SK-N-MC (cell line): ENCODE results near the gene C10orf95.
"Not testable (repeated sequence)": the region's sequence is repeated elsewhere in the genome, so short reads cannot be mapped to it uniquely, and the experiment has no call there.

ENCODE experiments used
- DNase-seq: peaks from one replicate; pipeline ENCODE4 v3.0.0-alpha.2; 2011; ENCODE audit warnings: low read depth, low spot score
- H3K27ac ChIP-seq: fragments of 200-600 bp; sonication (generic); 2 replicates; pipeline ENCODE4 v1.5.1; 2016; ENCODE audit warnings: mixed run types
- H3K36me3 ChIP-seq: fragments of 200-600 bp; sonication (generic); 2 replicates; pipeline ENCODE4 v1.6.1; 2017; ENCODE audit warnings: antibody characterized with exemption, low read length, mixed read lengths; ENCODE audit not compliant: insufficient read depth
- H3K4me3 ChIP-seq: fragments of 200-600 bp; sonication (generic); 2 replicates; pipeline ENCODE4 v1.5.1; 2016
- H3K9ac ChIP-seq: fragments of 200-600 bp; sonication (generic); 2 replicates; pipeline ENCODE4 v1.8.0; 2017; ENCODE audit warnings: mixed run types, mixed read lengths; ENCODE audit not compliant: insufficient read length
- H3K9me3 ChIP-seq: fragments of 200-600 bp; sonication (generic); 2 replicates; pipeline ENCODE4 v1.6.1; 2017; ENCODE audit warnings: low read depth, mild to moderate bottlenecking, antibody characterized with exemption, low read length, moderate library complexity, mixed read lengths
- EZH2 ChIP-seq: fragments of 200-600 bp; sonication (generic); IDR thresholded peaks from one replicate; pipeline ENCODE4 v1.6.1; 2017; ENCODE audit warnings: antibody characterized with exemption
- FOXP2 ChIP-seq: optimal IDR thresholded peaks from 2 replicates; pipeline ENCODE3; 2011; ENCODE audit warnings: mild to moderate bottlenecking, moderate library complexity; ENCODE audit not compliant: insufficient read depth; ENCODE audit errors: extremely low read length, control extremely low read depth
- POLR2AphosphoS5 ChIP-seq: IDR thresholded peaks from 2 replicates; pipeline ENCODE4 v1.6.1; 2012; ENCODE audit warnings: mild to moderate bottlenecking, low read depth, low read length, borderline replicate concordance

Gene C10orf95

DNA sequence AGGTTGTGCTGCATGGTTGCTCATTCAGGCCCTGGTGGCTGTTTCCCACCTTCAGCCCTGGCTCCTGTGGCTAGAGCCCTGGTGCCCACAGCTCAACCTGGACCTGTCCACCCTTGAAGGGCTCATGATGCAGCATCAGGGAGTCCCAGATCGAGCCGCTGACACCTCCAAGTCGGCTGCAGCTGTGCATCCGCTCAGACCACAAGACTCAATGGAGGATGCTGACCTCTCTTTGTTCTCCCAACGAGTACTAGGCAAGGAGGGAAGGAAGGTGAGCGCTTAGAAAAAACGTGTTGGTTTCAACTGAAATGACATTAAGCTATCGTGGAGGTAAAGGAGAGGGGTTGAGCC lies 9.5 kb upstream of the C10orf95 start:
- DNase-seq: no peak
- no peak overlapping the region for H3K27ac ChIP-seq
- no peaks in the 10 kb centered on the region for H3K9me3 ChIP-seq
- peak overlapping the region; percentile 80 for H3K4me3 ChIP-seq
- no peak for TF ChIP-seq FOXP2
- TF ChIP-seq EZH2: no peak
- H3K9ac ChIP-seq: no peak overlapping the region
- H3K36me3 ChIP-seq: no peaks in the 10 kb centered on the region

DNA sequence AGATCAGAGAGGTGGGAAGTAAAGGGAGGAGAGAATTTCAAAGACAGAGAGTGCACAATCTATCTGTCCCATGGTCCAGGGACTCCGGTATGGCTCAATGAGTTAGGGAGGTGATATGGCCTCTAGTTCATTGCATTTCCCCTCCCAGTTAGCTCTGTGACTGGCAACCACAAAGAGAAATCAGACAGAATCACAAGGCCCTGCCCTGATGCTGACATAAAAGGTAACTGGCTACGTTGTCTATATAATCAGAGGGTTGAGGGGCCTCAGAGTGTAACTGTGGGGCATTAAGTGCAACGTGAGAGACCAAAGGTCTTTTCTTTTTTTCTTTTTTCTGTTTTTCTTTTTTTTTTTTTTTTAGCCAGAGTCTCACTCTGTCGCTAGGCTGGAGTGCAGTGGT lies 7.3 kb upstream of the C10orf95 start:
- Histone ChIP-seq H3K9me3 (no peaks in the 10 kb centered on the region), H3K27ac (no peak overlapping the region), H3K9ac (no peak overlapping the region), H3K36me3 (no peaks in the 10 kb centered on the region), H3K4me3 (no peak overlapping the region)
- DNase-seq: no peak
- TF ChIP-seq EZH2: no peak
- no peak for TF ChIP-seq POLR2AphosphoS5
- TF ChIP-seq FOXP2: no peak

DNA sequence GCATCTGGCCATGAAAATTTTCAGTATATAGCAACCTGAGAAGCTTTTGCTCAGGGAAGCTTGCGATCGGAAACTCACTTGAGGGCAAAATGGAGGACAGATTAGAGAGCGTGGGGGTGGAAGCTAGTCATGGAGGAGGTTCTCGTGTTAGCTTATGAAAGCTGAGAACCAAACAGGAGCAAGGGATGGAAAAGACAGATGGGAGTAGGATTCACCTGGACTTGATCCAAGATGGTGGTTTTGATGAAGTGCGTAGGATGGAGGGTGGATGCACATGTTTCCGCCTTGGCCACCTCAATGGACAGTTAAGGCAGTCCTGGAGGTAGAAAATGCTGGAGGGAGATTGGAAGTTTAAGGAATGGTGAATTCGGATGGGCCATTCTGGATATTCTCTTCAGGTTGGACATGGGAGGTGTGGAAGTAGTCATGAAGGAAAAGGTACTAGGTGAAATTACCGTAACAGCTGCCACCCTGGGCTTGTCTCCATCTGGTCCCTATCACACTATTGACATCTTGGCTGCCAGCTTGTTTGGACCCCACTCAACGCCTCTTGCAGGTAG lies 6.3 kb upstream of the C10orf95 start:
- H3K9ac ChIP-seq: no peak overlapping the region
- no peaks in the 10 kb centered on the region for H3K36me3 ChIP-seq
- no peak overlapping the region for H3K27ac ChIP-seq
- TF ChIP-seq EZH2 (no peak), POLR2AphosphoS5 (no peak), FOXP2 (no peak)
- H3K4me3 ChIP-seq: no peak overlapping the region
- no peaks in the 10 kb centered on the region for H3K9me3 ChIP-seq
- no peak for DNase-seq

DNA sequence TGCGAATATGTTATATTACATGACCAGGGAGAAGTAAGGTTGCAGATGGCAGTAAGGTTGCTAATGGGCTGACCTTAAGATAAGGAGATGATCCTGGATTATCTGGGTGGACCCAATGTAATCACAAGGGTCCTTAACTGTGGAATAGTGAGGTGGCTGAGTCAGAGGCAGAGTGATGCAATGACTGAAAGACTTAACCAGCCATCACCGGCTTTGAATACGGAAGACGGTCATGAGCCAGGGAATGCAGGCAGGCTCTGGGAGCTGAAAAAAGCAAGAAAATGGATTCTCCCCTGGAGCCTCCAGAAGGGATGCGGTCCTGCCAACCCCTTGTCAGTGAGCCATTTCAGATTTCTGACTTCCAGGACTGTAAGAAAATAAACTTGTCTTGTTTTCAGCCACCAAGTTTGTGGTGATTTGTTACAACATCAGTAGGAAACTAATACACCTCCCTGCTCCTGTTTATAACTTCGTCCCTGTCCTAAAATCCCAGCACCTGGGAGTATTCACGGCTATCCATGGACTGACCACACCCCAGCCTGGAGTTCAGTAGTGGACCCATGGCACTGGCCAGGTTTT lies 4.6 kb upstream of the C10orf95 start:
- DNase-seq: no peak
- Histone ChIP-seq H3K36me3 (no peaks in the 10 kb centered on the region), H3K4me3 (no peak overlapping the region), H3K9ac (no peak overlapping the region), H3K9me3 (no peaks in the 10 kb centered on the region), H3K27ac (peak overlapping the region; percentile 25; the same call in 1 of the 2 replicates)
- TF ChIP-seq POLR2AphosphoS5 (no peak), FOXP2 (no peak)

DNA sequence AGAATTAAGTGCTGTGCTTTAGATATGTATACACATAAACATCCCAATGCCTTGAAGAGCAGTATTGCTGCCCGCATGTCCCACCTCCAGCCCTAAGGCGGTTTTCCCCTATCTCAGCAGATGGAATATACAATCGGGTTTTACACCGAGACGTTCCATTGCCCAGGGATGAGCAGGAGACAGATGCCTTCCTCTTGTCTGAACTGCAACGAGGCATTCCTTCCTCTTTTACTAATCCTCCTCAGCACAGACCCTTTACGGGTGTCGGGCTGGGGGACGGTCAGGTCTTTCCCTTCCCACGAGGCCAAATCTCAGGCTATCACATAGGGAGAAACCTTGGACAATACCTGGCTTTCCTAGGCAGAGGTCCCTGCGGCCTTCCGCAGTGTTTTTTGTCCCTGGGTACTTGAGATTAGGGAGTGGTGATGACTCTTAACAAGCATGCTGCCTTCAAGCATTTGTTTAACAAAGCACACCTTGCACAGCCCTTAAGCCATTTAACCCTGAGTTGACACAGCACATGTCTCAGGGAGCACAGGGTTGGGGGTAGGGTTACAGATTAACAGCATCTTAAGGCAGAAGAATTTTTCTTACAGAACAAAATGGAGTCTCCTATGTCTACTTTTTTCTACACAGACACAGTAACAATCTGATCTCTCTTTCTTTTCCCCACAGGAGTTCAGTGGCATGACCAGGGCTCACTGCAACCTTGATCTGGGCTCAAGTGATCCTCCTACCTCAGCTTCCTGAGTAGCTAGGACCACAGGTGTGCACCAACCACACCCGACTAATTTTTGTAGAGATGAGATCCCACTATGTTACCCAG lies 3.5 kb upstream of the C10orf95 start:
- H3K9ac ChIP-seq, DNase-seq, H3K9me3 ChIP-seq, H3K36me3 ChIP-seq, H3K27ac ChIP-seq, H3K4me3 ChIP-seq: not testable (repeated sequence)

DNA sequence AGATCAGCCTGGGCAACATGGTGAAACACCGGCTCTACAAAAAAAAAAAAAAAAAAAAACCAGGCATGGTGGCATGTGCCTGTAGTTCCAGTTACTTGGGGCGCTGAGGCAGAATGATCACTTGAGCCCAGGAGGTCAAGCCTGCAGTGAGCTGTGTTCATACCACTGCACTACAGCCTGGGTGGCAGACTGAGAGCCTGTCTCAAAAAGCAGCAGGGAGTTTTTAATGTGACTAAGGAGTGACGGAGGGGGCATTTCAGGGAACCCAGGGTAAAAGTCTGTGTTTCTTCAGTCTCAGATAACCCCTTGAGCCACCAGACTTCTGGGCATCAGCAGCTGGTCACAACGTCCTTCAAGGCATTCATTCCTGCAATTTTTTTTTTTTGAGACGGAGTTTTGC lies 2.2 kb upstream of the C10orf95 start:
- Histone ChIP-seq H3K36me3 (no peaks in the 10 kb centered on the region), H3K9ac (no peak overlapping the region), H3K4me3 (no peak overlapping the region), H3K27ac (no peak overlapping the region), H3K9me3 (no peaks in the 10 kb centered on the region)
- TF ChIP-seq EZH2 (no peak), POLR2AphosphoS5 (no peak), FOXP2 (no peak)
- DNase-seq: no peak

DNA sequence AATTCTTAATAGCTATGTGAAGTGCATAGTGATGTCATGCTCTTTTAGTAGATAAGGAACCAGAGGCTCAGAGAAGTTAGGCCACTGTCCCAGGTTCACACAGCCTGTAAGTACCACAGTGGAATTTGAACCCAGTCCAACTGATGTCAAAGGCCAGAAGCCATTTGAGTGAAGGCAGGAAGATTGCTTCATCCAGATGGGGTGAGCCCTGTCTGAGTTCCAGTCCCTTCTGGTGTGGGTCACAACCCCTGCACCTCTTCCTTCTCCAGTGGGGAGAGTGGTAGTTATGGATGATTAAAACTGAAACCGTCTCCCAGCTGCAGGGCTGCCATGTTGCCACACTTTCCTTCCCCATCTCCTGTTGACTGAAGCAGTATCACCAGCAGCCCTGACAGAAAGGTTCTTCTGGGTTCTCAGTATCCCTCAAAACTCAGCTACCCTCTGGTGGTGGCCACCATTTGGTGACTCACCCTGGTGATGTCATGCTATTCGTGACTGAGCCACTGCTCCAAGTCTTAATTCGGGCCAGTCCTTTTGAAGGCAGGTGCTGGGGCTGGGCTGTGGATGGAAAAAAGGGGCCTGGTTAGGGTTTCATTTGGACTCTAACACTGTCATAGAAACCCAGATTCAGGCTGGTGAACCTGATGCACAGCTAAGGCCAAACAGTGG lies 1.5 kb upstream of the C10orf95 start:
- H3K36me3 ChIP-seq: no peaks in the 10 kb centered on the region
- H3K27ac ChIP-seq: no peak overlapping the region

DNA sequence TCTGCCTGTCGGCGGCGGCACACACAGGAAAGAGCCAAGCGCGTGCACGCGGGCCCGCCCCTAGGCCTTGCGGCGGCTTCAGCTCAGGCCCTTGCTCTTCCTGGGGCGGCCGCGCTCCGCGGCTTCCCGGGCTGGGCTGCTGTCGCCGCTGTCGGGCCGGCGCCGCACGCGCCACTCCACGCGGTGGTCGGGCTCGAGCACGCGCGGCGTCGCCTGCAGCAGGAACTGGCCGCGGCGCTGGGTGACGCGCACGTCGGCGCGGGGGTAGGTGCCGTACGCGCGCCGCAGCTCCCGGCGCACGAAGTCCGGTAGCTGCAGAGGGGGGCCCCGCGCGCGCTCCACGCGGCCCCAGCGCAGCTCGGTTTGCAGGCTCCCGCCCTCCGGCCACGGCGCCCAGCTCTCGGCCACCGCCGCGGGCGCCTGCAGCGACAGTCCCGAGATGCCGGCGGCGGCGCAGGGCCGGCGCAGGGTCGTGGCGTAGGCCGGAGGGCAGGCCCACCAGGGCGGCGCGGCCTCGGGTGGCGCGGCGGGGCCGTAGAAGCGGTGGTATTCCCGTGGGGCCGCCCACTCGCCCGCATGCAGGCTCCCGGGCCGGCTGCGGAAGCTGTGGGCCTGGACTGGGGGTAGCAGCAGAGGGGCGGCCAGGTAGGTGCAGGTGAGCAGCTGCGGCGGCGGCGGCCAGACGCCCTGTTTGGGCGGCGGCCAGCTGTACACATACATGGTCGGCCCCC lies 804 bp downstream of the C10orf95 start:
- Histone ChIP-seq H3K4me3 (peak overlapping the region; percentile 82), H3K9me3 (no peaks in the 10 kb centered on the region), H3K9ac (peak overlapping the region; percentile 75), H3K27ac (0 out of 2 replicates have a peak overlapping the region, but pooled peaks have one; percentile 54), H3K36me3 (no peaks in the 10 kb centered on the region)
- DNase-seq: no peak
- peak; percentile 31; the same call in 1 of the 2 replicates for TF ChIP-seq POLR2AphosphoS5
- no peak for TF ChIP-seq EZH2

More for the DNA sequence above, 1.5 kb upstream of the C10orf95 start:
- TF ChIP-seq POLR2AphosphoS5: no peak
- TF ChIP-seq EZH2: no peak
- TF ChIP-seq FOXP2: no peak
- Histone ChIP-seq H3K9ac (no peak overlapping the region), H3K4me3 (no peak overlapping the region), H3K9me3 (no peaks in the 10 kb centered on the region)
- no peak for DNase-seq
